GM18868 (cell line): ENCODE results near the gene RNASE4.
"Not testable (repeated sequence)": the region's sequence is repeated elsewhere in the genome, so short reads cannot be mapped to it uniquely, and the experiment has no call there.

ENCODE experiments used
- ATAC-seq: cut with Tn5 transposase; IDR thresholded peaks from one replicate; pipeline ENCODE4 v1.9.1; 2021; ENCODE audit warnings: mild to moderate bottlenecking, moderate library complexity; ENCODE audit not compliant: unreplicated experiment

The RNASE4 gene, protein sequence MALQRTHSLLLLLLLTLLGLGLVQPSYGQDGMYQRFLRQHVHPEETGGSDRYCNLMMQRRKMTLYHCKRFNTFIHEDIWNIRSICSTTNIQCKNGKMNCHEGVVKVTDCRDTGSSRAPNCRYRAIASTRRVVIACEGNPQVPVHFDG

DNA sequence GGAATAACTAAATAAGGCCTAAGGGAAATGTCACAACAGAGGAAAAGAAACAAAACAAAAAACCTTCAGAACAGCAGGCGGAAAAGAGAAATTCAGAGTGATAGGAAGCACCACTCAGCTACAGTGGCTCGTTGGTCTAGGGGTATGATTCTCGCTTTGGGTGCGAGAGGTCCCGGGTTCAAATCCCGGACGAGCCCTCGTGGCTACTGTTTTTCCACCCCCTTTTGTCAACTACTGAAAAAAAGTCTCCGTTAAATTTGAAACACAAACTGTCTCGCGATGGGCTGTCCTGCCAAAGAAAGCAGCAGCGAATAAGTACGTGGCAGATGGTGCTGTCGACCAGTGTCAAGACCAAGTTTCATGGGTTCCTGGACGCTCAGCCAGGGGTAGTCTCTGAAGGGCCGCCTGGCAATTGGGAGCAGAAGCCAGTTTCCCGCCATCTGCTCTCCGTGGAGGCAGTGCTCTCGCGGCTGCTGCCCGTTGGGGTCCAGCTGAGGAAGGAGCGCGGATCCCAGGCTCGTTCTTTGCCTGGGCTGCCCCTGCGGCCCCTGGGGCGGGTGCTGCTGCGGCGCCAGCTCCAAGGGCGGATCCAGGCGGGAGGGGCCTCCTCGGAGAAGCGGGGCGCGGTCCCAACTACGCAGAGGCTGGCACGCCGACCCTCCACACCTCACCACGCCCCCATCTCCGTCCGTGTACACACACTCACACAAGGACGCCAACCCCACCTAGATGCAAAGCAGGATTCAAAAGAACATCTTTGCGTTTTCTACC is at the start of gene RNASE4:
RNASE4 (plus strand) TSS at position 670 of the 771 bp plus-strand sequence. CDS start 14,812 bp downstream, outside the sequence.
- peak; percentile 26 for ATAC-seq

DNA sequence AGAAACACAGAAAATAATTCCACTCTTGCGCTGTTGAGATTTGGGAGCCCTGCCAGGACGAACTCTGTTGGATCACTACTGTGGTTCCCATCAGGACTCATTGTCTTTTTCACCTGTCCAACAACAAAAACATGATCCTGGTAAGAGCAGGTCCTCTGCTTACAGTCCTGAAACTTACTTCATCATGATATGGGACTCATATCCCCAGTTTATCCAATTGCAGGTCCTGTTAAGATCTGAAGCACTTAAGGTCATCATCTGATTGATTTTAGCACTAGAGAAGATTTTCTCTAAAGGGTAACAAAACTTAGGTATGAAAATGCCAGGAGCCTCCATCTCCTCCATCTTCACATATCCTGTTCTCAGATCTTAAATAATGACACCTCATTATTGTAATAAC is 42.8 kb upstream of the RNASE4 start, which contains the start of gene OR6S1:
OR6S1 (minus strand) TSS at position 101 of the 400 bp plus-strand sequence; CDS start at position 101, 0 bp downstream.
- no peak for ATAC-seq

DNA sequence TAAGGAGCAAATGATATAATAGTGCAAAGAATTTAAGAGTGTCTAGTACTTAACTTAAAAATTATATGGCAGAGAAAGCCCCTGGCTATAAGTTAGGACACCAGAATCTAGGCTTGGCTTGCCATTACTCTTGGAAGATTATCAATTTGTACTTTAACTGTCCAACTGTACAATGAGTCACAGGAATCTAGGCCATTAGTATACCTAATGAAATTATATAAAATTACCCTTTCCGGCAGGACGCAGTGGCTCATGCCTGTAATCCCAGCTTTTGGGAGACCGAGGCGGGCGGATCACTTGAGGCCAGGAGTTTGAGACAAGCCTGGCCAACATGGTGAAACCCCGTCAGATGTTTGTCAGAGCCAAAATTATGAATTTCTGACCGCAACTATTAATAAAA is 42.2 kb upstream of the RNASE4 start:
- ATAC-seq: no peak

DNA sequence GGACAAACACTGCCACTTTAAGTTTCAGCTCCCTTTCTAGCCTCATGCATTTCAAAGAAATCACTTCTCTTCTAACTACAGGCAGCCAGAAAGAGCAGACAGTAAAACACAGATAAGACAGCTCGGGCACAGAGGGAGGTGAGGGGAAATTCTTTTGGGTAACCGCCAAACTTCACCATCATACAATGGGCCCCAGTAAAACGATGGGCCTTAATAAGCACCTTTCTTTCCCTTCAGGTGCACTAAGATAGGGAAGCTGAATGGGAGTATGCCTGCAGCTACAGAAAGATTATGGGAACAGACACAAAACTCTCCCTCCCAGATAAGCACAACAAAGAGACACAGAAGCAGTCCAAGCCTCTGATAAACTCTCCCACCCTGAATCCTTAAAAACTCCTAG is 41.6 kb upstream of the RNASE4 start:
- ATAC-seq: not testable (repeated sequence)

DNA sequence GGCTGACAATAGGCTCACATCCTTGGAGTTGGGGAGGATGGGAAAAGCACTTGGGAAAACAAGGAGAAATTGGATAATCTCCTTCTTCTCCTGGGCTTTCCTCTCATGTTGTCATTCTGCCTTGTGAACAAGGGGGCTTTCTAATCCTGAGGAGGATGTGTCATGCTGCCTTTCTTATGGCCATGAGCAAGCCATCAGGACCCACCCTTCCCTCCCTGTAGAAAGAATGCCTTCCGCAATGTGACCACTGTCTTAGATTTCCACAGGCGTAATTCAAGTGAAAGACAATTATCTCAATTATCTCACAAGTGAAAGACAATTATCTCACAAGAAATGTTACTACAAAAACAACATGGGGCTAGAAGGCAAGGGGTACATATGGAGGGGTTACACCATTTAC is 39.8 kb upstream of the RNASE4 start:
- no peak for ATAC-seq

DNA sequence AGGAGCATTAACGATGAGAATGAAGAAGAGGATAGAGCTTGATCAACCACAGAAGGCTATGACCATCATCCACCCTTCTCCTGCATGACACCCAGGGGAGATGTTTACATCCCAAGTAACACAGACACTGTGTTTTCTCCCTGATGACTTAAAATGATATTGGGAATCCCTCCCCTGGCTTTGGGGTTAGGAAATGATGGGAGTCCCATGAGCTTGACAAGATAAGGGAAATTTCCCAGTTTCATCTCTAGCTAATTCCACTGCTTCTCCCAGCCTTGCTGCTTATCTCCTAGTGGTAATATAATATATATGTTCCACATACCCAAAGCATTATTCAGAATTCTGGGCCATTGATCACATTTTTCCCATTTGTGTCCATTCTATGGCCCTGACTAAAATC is 38.9 kb upstream of the RNASE4 start:
- no peak for ATAC-seq

DNA sequence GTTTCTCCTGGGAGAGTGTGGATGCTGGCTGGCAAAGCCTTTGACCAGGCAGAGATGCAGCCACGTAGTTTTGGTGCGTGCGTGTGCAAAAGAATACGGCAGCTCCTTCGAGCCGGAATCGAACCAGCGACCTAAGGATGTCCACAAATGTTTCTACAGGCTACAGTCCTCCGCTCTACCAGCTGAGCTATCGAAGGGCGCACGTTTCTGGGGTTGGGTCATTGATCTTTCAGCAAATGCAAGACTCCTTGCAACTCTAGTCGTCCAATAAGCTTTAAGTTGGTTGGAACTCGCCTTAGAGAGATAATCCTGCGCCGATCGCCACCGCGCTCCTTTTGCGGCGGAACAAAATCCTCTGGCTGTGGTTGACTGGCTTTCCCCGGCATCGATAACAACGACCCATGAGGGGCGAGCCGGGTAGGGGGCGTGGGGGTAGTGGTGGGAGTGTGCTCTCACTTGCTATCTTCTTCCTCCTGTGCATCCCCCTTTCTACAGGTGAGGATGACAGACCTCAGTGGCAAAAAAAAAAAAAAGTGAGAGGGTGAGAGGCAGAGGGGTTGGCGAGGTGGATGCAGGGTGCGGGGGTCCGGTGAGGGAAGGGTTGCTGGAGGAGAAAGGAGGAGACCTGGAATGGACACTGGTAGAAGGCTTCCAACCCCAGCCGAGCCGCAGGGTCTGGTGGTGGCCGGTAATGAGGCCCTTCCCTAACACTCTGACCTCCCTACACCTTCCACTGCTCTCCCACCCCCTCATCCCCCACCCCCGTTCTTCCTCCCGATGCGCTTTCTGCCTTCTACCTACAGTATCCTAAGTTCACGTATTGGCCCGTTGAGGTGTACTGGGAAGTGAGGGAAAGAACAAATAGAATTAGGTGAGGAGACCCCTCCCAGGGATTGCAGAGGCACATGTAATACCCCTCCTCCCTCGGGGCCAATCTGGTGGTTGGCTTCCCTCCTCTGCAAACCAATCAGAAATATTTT is 31.1 kb upstream of the RNASE4 start:
- ATAC-seq: peak; percentile 66

DNA sequence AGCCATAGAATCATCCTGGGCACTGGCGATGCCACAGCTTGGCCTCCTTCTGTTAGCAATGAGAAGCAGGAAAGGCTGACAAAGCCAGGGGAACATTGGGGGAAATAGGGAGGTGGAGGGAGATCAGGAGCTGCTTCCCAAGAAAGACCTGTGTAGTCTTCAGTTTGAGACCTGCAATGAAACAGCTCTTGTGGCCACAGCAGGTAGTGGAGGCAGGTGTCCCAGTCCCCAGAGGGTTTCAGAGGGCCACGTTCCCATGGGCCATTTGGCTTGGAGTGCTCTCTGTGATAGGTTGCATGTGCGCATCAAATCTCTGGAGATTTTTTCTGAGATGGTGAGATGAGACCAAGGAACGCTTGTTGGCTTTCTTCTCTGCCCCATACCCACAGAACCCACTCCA is 28.5 kb upstream of the RNASE4 start:
- ATAC-seq: no peak

DNA sequence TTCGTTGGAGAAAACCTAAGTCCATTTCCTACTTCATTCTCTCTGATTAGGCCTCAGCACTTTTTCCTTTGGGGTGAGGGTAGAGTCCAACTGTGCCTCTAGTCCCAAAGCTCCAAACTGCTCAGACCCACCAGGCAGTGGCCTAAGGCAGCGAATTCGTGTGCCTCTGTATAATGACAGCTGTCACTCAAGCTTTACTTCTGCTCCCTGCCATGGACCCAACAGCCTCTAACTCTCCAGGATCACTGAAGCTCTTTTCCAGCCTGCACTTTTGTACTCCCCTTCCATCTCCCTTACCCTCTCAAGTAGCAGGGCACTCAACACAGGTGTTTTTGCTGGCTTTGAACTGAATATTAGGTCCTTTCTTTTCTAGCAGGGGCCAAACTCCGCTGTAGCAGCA is 28.1 kb upstream of the RNASE4 start:
- ATAC-seq: no peak

DNA sequence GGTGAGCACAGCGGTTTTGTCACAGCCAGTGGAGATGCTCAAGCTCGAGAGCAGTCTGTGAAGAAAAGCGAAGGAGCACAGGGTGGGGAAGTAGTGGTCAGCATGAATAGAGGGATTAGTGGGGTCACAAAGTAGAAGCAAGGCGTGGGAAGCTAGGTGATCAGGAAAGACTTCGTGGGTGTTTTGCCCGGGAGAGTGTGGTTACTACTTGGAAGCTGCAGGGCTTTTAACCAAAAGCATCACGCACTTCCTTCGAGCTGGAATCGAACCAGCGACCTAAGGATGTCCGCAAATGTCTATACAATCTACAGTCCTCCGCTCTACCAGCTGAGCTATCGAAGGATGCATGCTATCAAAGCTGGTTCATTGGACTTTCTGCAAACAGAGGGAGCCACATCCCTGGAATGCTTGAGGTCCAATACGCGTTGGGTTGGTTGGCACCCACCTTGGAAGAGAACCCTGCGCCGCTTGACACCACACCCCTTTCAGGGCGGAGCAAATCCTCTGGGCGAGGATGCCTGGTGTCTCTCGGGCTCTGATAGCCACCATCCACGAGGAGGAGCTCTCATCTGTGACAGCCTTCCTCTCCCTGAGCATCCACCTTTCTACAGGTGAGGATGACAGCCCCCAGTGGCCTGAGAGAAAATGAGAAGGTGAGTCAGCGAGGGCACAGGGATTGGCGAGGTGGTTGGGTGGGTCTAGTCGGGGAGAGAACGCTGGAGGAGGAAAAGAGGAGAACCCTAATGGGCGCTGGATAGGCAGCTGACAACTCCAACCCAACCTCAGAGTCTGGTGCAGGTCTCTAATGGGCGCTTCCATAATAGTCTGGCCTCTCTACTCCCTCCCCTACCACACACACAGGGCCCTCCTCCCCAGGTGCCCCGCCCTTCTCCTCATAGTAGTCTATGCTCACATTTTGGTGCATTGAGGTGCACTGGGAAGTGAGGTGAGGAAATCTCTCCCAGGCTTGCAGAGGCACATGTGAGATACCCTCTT is 26.8 kb upstream of the RNASE4 start:
- ATAC-seq: no peak

DNA sequence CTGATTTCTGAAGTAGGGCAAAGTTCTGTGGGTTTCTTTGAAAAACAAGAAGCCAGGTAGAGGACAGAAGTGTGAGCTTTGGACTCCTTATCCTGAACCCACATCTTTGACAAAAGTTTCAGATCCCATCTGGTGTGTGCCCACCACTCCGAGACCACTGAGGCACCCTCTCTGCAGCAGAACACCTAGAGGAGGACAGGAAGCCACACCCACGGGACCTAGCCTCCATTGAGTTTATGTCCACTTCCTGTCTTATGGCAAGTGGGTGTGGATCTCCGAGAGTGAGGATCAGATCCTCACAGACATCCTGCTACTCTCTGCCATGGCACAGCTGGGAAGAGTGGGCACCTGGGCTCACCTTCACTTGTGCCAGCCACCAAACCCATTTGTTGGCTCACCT is 26.1 kb upstream of the RNASE4 start:
- ATAC-seq: no peak

DNA sequence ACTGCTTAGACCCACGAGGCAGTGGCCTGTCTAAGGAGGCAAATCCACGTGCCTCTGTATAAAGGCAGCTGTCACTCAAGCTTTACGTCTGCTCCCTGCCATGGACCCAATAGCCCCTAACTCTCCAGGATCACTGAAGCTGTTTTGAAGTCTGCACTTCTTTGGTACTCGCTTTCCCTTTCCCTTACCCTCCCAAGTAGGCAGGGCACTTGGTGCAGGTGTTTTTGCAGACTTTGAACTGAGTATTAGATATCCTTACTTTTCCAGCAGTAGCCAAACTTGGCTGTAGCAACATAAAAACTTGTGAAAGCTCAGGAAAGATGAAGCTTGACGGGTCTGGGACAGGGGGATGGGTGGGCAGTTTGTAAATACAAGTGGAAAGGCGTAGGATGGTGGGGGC is 25.0 kb upstream of the RNASE4 start:
- no peak for ATAC-seq

DNA sequence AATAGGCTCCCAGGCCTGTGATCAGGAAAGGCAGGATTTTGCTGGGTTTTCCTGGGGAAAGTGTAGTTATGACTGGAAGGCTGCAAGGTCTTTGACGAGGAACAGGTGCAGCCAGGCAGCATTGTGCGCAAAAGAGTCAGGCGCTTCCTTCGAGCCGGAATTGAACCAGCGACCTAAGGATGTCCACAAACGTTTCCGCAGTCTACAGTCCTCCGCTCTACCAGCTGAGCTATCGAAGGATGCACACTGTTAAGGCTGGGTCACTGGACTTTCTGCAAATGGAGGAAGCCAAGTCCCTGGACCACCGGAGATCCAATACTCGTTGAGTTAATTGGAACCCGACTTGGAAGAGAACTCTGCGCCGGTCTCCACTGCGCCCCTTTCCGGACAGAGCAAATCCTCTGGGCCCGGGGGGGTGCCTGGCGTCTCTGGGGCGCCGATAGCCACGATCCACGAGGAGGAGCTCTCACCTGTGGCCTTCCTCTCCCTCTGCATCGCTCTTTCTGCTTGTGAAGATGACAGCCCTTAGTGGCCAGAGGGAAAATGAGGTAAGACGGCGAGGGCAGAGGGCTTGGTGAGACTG is 24.5 kb upstream of the RNASE4 start:
- ATAC-seq: no peak

DNA sequence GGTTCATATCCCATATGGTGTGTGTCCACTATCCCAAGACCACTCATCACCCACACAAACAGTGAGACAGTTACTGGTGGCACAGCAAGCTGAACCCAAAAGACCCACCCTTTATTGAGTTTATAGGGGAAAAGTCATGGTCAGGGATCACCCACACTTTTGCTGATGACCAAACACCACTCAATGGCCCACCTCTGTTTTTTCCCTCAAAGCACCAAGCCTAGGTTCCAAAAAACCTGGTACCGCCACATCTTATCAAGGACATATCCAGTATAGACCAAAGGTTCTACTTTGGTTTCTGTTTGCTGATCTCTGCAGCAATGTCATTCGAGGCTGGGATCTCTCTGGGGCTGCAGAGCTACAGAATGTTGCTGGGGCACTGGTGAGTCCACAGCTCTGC is 23.2 kb upstream of the RNASE4 start:
- ATAC-seq: no peak

DNA sequence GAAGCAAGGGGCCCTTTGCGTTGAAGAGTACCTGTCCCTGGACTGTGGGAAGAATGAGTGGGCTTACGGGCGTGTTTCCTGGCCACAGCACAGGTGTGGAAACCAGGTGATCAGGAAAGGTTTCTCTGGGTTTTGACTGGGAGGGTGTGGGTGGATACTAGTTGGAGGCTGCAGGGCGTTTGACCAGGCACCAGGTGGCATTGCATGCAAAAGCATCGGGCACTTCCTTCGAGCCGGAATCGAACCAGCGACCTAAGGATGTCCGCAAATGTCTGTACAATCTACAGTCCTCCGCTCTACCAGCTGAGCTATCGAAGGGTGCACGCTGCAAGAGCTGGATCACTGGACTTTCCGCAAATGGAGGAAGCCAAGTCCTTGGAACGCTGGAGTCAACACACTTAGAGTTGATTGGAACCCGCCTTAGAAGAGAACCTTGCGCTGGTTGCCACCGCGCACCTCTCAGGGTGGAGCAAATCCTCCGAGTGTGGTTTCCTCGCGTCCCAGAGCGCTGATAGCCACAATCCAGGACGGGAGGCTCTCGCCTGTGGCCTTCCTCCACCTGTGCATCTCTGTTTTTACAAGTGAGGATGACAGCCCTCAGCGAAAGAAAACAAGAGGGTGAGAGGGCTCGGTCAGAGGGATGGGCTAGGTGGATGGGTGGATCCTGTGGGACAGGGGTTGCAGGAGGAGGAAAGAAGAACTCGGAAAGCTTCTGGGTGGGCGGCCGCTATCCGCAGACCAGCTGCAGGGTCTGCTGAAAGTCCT is 21.2 kb upstream of the RNASE4 start:
- peak; percentile 68 for ATAC-seq

DNA sequence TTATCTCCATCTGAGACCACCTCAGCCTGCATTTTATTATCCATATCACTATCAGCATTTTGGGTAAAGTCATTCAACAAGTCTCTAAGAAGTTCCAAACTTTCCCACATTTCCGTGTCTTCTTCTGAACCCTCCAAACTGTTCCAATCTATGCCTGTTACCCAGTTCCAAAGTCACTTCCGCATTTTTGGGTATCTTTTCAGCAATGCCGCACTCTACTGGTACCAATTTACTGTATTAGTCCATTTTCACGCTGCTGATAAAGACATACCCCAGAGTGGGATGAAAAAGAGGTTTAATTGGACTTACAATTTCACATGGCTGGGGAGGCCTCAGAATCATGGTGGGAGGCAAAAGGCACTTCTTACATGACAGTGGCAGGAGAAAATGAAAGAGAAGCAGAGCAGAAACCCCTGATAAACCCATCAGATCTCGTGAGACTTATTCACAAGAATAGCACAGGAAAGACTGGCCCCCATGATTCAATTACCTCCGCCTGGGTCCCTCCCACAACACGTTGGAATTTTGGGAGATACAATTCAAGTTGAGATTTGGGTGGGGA is 17.9 kb upstream of the RNASE4 start:
- not testable (repeated sequence) for ATAC-seq

DNA sequence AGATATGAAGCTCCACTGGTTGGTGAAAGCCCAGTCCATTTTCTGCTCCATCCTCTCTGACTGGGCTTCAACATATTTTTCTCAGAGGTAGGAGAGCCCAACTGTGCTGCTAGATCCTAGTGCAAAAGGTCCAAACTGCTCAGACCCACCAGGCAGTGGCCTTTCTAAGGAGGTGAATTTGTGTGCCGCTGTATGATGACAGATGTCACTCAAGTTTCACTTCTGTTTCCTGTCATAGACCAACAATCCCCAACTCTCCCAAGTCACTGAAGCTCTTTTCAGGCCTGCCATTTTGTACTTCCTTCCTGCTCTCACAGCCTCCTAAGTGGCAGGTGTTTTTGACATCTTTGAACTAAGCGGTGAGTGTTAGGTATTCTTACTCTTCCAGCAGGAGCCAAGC is 16.4 kb upstream of the RNASE4 start:
- peak; percentile 62 for ATAC-seq

DNA sequence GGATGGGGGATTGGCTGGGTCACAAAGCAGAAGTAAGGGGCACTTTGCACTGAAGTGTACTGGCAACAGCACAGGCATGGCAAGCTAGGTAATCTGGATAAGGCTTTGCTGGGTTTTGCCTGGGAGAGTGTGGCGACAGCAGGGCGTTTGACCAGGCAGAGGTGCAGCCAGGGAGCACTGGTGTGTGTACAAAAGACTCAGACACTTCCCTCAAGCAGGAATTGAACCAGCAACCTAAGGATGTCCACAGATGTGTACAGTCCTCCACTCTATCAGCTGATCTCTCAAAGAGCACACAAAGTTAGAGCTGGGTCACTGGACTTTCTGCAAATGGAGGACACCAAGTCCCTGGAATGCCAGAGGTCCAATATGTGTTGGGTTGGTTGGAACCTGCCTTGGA is 15.4 kb upstream of the RNASE4 start:
- no peak for ATAC-seq
